GM12872 (cell line): ENCODE results near the gene KRT20.

Source experiments
- TF ChIP-seq, protein P1 (sequence below): IDR thresholded peaks from 3 replicates; pipeline ENCODE4 v1.5.1; 2011; ENCODE audit warnings: low read depth, mild to moderate bottlenecking, low read length, moderate library complexity; ENCODE audit not compliant: insufficient read depth

The KRT20 gene

DNA sequence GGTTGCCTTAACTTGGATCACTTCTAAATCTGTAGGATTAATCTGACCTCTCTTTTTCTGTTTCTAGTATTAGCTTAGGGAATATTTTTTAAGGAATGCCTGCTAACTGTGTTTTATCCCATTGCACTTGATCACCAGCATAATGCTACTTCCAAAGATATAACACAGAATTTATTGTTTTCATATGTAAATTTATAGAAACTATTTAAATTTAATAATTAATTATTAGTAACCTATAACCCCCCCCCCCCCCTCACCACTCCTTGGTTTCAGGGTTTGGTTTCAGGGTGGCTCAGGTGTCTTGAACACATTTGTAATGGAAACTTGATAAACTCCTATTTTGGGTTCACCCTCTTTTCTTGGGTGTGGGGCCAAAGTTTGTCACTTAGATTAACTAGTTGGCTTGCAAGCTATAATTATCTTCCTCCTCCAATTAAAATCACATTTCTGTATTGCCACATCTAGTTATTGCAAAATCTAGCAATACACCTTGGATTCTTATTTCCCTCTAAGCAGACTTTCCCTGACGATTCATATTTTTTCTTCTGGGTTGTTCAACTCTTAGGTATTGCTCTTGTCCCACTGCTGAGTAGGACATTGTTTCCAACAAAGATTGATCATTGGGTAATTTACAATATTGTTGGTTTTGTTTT is 36.3 kb downstream of the KRT20 start:
- TF ChIP-seq, protein P1, sequence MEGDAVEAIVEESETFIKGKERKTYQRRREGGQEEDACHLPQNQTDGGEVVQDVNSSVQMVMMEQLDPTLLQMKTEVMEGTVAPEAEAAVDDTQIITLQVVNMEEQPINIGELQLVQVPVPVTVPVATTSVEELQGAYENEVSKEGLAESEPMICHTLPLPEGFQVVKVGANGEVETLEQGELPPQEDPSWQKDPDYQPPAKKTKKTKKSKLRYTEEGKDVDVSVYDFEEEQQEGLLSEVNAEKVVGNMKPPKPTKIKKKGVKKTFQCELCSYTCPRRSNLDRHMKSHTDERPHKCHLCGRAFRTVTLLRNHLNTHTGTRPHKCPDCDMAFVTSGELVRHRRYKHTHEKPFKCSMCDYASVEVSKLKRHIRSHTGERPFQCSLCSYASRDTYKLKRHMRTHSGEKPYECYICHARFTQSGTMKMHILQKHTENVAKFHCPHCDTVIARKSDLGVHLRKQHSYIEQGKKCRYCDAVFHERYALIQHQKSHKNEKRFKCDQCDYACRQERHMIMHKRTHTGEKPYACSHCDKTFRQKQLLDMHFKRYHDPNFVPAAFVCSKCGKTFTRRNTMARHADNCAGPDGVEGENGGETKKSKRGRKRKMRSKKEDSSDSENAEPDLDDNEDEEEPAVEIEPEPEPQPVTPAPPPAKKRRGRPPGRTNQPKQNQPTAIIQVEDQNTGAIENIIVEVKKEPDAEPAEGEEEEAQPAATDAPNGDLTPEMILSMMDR = no peak

DNA sequence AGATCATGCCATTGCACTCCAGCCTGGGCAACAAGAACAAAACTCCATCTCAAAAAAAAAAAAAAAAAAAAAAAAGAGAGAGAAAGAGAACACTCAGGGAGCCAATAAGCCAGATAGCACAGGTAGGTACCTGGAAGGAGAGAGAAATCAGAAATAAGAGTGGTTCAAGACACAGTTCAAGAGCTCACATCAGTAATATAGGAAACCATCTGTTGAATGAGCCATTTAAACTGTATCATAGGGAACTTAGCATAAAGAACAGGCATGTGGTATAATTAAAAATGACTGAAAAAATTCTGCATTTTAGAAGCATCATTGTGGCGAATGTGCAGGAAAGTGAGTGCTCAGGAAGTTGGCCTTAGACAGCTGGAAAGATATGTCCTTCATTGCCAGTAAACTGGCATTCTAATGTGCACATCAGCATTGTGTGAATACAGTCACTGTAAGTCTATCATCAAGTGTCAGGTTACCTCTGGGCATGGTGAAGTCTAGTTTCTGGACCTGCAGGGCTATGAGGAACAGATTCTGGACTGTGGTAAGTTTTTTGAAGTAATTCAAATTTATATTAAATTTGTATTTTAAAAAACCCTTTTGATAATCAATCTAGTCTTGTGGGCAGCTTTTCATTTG is 38.4 kb downstream of the KRT20 start:
- TF ChIP-seq, protein P1 = no peak

DNA sequence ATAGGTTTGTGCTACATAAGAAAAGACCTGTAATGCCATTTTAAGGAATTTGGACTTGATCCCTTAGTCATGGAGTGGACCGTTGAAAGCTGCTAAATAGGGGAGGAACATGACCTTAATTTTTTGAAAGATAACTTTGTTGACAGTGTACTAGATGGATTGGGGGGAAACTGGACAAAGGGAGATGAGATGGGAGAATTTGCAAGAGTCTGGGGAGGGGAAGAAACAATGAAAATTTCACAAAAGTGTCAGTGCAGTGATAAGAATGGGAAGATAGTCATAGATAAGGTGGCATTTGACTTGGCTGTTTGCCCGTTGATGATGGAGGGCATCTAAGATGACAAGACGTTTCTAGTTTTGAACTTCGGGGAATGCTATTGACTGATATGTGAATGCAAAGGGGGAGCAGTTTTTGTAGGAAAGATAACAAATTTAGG is 40.4 kb downstream of the KRT20 start:
- TF ChIP-seq, protein P1 = no peak

DNA sequence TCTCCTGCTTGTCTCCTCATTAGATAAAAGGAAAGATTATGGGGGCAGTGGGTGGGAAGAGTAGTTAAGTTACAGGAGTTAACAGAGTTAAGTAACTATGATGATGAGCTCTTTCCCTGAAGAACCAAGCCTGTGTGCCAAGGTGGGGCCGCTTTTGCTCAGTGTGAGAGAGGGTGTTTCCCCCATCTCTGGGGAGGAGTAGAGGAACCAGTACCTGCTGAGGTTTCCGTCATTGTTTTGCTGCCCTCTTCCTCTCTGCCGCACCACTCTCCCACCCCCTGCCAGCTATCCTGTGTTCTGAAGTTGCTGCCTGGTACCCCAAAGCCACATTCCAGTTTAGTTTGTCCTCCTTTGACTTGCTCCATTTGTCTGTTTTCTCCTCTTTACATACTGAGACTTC is 41.8 kb downstream of the KRT20 start:
- TF ChIP-seq, protein P1 = no peak

DNA sequence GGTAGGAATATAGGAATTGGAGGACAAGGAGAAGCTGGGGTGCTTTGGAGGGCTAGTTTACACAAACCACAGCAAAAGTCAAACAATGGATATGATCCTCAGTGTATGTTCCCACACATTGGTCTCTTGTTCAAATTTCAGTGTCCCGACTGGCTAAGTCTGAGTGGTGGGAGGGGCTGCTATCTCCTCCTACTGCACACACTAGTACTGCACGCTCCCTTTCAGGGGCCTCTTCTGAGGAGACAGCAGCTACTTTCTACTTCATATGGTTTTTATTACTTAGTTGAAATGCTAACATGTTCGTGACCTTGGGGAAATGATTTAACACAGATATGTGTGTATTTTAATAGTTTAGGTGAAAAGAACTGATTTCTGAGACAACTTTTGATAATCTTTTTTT is 43.8 kb downstream of the KRT20 start:
- TF ChIP-seq, protein P1 = no peak

DNA sequence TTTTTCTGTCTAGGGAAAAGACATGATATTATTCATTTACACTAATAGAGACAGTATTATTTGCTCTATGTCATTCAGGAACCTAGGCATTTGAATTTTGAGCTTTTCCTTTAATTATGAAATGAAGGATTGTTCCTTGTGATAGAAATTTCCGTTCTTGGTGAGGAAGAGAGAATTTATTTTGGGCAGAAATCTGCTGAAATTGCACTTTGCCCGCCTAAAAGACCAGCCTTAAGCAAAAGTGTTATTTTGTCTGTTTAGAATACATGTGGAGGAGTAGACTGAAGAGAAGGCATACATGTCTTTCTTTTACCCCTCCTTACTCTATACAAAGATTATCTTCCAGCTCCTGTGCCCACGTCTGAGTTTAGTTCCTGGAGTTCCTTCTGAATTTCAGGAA is 45.8 kb downstream of the KRT20 start:
- TF ChIP-seq, protein P1 = no peak

DNA sequence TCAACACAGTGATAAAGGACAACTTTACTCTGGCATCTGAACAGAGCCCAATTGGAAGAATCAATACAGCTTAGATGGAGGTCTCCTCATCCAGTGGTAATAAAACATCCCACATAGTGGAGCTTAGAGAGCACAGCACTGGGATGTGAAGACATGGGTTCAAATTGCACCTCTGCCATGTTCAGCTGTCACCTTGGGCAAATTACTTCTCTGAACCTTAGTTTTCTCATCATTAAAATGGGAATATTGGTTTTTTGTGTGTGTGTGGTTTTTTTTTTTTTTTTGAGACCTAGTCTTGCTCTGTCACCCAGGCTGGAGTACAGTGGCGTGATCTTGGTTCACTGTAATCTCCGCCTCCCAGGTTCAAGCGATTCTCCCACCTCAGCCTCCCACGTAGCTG is 49.0 kb downstream of the KRT20 start:
- TF ChIP-seq, protein P1 = no peak
